Kasumi-1 (cell line): ENCODE results near the gene RAB40B.
A peak's percentile ranks its signal among the peaks of the same experiment; 100 is the strongest.
"Not testable (repeated sequence)": the region's sequence is repeated elsewhere in the genome, so short reads cannot be mapped to it uniquely, and the experiment has no call there.

Experiments
- DNase-seq, 2 experiments: peaks; one replicate each; lab custom pipeline; 2025; lab: John Stamatoyannopoulos, UW

Gene RAB40B

GRCh38 chr17:82698065-82698973, at the start of gene RAB40B:
TSS of gene RAB40B (minus strand) at chr17:82698698. CDS start at chr17:82698596, 102 bp downstream.
- peak; percentile 100 for DNase-seq

DNA sequence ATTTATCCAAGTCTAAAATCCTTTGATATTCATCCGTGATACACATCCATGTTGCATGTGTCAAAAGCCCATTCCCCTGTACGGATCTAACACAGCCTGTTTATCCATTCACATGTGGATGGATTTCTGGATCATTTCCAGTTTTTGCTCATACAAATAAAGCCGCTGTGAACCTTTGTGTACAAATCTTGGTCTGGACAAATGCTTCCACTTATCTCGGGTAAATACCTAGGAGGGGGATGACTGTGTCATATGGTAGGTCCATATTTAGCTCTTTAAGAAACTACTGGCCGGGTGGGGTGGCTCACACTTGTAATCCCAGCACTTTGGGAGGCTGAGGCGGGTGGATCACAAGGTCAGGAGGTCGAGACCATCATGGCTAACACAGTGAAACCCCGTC, 47.0 kb upstream of the RAB40B start:
- DNase-seq: no peak

- DNase-seq: not testable (repeated sequence)
These were observed 46.2 kb upstream of the RAB40B start for GRCh38 chr17:82744736-82745135.

- DNase-seq: no peak
These were observed 45.1 kb upstream of the RAB40B start for GRCh38 chr17:82743344-82744219.

DNA sequence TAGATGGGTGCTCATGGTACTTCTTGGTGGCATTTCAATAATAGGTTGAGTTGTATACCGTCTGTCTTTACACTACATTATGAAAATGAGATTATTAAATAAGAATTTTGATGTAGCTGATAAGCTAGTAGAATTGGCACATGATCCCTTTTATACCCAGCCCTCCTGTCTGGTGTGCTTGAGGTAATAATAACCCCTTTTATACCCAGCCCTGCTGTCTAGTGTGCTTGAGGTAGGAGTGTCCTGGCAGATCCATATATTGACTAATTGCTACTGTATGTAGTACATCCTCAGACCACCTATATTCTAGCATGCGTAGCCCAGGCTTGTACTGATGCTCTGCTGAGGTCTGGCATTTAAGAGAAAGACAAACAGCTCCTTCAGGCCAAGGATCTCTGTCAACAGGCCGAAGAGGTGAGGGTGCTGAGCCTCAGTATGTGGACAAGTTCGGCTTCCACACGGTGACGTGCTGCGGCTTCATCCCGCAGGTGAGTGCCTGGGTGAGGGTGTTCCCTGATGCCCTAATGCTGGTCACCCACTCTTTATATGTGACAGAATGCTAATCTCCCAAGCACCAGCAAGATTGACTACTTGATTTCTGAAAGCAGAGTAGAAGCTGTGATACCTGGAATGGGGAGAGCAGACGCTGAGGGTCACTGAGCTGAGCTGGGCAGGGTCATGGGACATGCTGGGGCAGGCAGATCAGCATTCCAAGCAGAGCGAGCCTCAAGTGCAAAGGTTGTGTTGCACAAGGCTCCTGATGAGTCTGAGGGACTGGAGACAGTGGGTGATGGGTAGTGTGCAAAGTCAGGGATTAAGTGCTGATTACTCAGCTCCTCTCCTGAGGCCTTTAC, 42.6 kb upstream of the RAB40B start:
- no peak for DNase-seq

- DNase-seq: no peak
These were observed 39.7 kb upstream of the RAB40B start for GRCh38 chr17:82737967-82738877.

- DNase-seq: no peak
These were observed 38.1 kb upstream of the RAB40B start for GRCh38 chr17:82736511-82737185.

GRCh38 chr17:82734987-82735866, 36.7 kb upstream of the RAB40B start, which contains the start of gene FN3K:
TSS of gene FN3K (plus strand) at chr17:82735615. CDS start at chr17:82735637, 22 bp downstream.
- peak; percentile 29 to 44 for DNase-seq

- no peak for DNase-seq
These were observed 33.7 kb upstream of the RAB40B start for GRCh38 chr17:82732118-82732743.

GRCh38 chr17:82729479-82730260, 31.2 kb upstream of the RAB40B start:
- no peak for DNase-seq

- DNase-seq: no peak
These were observed 27.9 kb upstream of the RAB40B start for GRCh38 chr17:82726427-82726826.

DNA sequence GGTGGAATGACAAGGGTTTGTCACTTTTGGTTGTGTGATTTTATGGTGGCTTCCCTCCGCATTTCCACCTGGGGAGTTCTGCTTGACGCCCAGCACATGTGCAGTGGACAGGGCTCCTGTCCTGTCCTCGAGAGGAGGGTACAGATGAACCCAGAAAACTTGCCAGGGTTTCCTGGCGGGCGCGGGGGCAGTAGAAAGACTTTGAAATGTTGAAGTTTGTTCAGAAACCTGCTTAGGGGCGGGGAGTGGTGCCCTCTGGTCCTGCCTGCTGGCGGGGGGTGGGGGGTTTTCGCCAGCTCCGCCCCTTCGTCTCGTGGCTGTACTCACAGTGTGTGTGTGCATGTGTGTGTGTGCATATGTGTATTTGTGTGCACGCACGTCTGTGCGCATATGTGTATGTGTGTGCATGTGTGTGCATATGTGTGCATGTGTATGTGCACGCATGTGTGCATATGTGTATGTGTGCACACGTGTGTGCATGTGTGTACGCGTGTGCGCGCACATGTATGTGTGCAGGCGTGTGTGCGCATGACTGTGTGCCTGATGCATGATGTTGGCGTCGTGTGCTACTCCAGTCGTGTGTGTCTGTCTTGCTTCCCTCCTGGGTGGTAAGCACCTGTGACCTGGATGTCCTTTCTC, 24.8 kb upstream of the RAB40B start:
- DNase-seq: no peak

GRCh38 chr17:82722341-82723013, 24.0 kb upstream of the RAB40B start:
- no peak for DNase-seq

GRCh38 chr17:82720204-82720603, 21.7 kb upstream of the RAB40B start:
- DNase-seq: no peak

GRCh38 chr17:82718986-82719685, 20.6 kb upstream of the RAB40B start:
- no peak for DNase-seq
